ENCODE results near the gene ARHGEF4.

ARHGEF4 gene

GRCh38 chr2:131035112-131035825 lies 198.6 kb downstream of the ARHGEF4 start:
- no peak overlapping the region for H3K4me3 ChIP-seq (ENCODE audit: low read depth, low read length)
- TF ChIP-seq CTCF (IDR thresholded peaks at IDR 0.05; ENCODE audit: insufficient read depth, low read depth, low read length, missing control alignments): no peak
- no peak for DNase-seq (ENCODE audit: low read depth)

GRCh38 chr2:131035826-131036231 lies 199.1 kb downstream of the ARHGEF4 start:
- no peak for TF ChIP-seq CTCF (IDR thresholded peaks at IDR 0.05; ENCODE audit: insufficient read depth, low read depth, low read length, missing control alignments)
- DNase-seq (ENCODE audit: low read depth): no peak
- H3K4me3 ChIP-seq (ENCODE audit: low read depth, low read length): no peak overlapping the region

- H3K4me3 ChIP-seq (ENCODE audit: low read depth, low read length): no peak overlapping the region
- DNase-seq (ENCODE audit: low read depth): no peak
- TF ChIP-seq CTCF (IDR thresholded peaks at IDR 0.05; ENCODE audit: insufficient read depth, low read depth, low read length, missing control alignments): no peak
Observed at GRCh38 chr2:131036269-131036668, 199.6 kb downstream of the ARHGEF4 start.

- no peak for DNase-seq (ENCODE audit: low read depth)
- no peak overlapping the region for H3K4me3 ChIP-seq (ENCODE audit: low read depth, low read length)
- no peak for TF ChIP-seq CTCF (IDR thresholded peaks at IDR 0.05; ENCODE audit: insufficient read depth, low read depth, low read length, missing control alignments)
Observed at GRCh38 chr2:131036696-131037397, 200.1 kb downstream of the ARHGEF4 start.

GRCh38 chr2:131037398-131038257 lies 200.9 kb downstream of the ARHGEF4 start:
- no peak overlapping the region for H3K4me3 ChIP-seq (ENCODE audit: low read depth, low read length)
- DNase-seq (ENCODE audit: low read depth): no peak
- TF ChIP-seq CTCF (IDR thresholded peaks at IDR 0.05; ENCODE audit: insufficient read depth, low read depth, low read length, missing control alignments): no peak

GRCh38 chr2:131038258-131039100 lies 201.8 kb downstream of the ARHGEF4 start:
- no peak overlapping the region for H3K4me3 ChIP-seq (ENCODE audit: low read depth, low read length)
- no peak for DNase-seq (ENCODE audit: low read depth)
- no peak for TF ChIP-seq CTCF (IDR thresholded peaks at IDR 0.05; ENCODE audit: insufficient read depth, low read depth, low read length, missing control alignments)
